Measurements from ENCODE around the gene ANKRD17.

GRCh38 chr4:73236151-73236550 lies 22.4 kb downstream of the ANKRD17 start:
- no peak for TF ChIP-seq CTCF (IDR thresholded peaks at IDR 0.05)
- no peak for TF ChIP-seq POLR2A (IDR thresholded peaks at IDR 0.05)
- TF ChIP-seq EP300 (IDR thresholded peaks at IDR 0.05; ENCODE audit: low read depth) = no peak
- no peak for TF ChIP-seq POLR2AphosphoS5 (IDR thresholded peaks at IDR 0.05)

All from transverse colon (tissue), 4 donors.